Muscle layer of duodenum (tissue), 2 donors: ENCODE measurements around the gene WWP2.
A peak's percentile ranks its signal among the peaks of the same experiment; 100 is the strongest.
"Not testable (repeated sequence)": the region's sequence is repeated elsewhere in the genome, so short reads cannot be mapped to it uniquely, and the experiment has no call there.

Experiments used
- H3K27ac ChIP-seq: one replicate; pipeline ENCODE4 v1.7.0; 2013; ENCODE audit warnings: mild to moderate bottlenecking, low read length
- H3K27me3 ChIP-seq: one replicate; pipeline ENCODE4 v1.7.0; 2013; ENCODE audit warnings: low read depth, mild to moderate bottlenecking, control low read depth, low read length
- H3K36me3 ChIP-seq, 2 donors: one replicate each; pipeline ENCODE4 v1.7.0; 2013; ENCODE audit warnings: low read length in 2 of 2, control low read depth in 1 of 2, mild to moderate bottlenecking in 1 of 2; ENCODE audit not compliant: insufficient read depth in 2 of 2, control insufficient read depth in 1 of 2
- H3K4me1 ChIP-seq, 2 donors: one replicate each; pipeline ENCODE4 v1.7.0; 2013; ENCODE audit warnings: low read length in 2 of 2, mild to moderate bottlenecking in 2 of 2, control low read depth in 1 of 2, moderate library complexity in 1 of 2; ENCODE audit not compliant: insufficient read depth in 2 of 2, control insufficient read depth in 1 of 2
- H3K4me3 ChIP-seq, 2 donors: one replicate each; pipeline ENCODE4 v1.7.0; 2013; ENCODE audit warnings: low read length in 2 of 2, low read depth in 1 of 2, mild to moderate bottlenecking in 1 of 2
- H3K9me3 ChIP-seq, 2 donors: one replicate each; pipeline ENCODE4 v1.7.0; 2013; ENCODE audit warnings: low read length in 2 of 2, control low read depth in 1 of 2, mild to moderate bottlenecking in 1 of 2; ENCODE audit not compliant: control insufficient read depth in 1 of 2
- donor health status: healthy.

WWP2 gene

DNA sequence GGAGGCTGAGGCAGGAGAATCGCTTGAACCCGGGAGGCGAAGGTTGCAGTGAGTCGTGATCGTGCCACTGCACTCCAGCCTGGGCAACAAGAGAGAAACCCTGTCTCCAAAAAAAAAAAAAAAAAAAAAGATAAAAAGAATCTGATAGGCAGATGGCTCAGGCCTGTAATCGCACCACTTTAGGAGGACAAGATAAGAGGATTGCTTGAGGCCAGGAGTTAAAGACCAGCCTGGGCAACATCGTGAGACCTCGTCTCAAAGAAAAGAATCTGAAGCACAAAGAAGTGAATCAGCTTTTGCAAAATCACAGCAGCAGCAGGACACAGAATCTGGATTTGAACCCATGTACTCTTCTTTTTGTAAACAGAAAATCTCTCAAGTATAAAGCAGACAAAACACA lies 15.0 kb upstream of the WWP2 start:
- peaks cover 58 to 89% of the 10 kb centered on the region in 2 donors for H3K36me3 ChIP-seq
- no peaks in the 10 kb centered on the region for H3K9me3 ChIP-seq
- no peaks in the 10 kb centered on the region for H3K4me1 ChIP-seq
- no peak overlapping the region for H3K27ac ChIP-seq
- H3K27me3 ChIP-seq, result no peaks in the 10 kb centered on the region
- H3K4me3 ChIP-seq, result no peak overlapping the region

DNA sequence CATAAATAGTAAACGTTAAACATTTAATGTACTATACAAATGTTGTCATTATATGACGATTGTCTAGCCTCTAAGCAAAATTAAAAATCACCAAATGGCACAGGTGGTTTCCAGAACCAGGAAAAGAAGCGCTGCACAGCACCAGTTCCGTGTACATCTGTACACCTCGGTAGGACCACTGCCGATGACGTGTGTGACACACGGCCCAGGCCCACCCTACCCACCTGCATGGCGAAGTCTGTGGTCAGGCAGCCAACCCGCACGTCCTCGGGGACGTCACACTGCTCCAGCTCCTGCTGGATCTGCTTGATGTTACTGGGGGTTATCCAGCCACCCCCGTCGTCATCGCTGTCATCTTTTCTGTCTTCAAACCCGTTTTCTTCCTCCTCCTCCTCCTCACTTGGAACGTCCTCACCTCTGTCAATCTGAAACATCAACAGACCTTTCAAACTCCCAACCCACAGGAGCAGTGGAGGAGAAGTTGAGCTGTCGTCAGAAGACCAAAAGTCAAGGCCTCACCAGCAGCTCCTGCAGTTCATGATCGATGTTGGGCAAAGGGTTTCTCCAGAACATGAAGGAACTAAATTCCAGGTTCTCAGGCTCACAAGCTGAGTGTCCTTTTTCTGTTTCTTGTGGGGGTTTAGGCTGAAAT lies 13.3 kb upstream of the WWP2 start:
- no peaks in the 10 kb centered on the region for H3K27me3 ChIP-seq
- peaks cover 0 to 10% of the 10 kb centered on the region in 2 donors for H3K4me1 ChIP-seq
- no peak overlapping the region for H3K4me3 ChIP-seq
- peaks cover 46 to 72% of the 10 kb centered on the region in 2 donors for H3K36me3 ChIP-seq
- no peak overlapping the region for H3K27ac ChIP-seq
- H3K9me3 ChIP-seq, result no peaks in the 10 kb centered on the region

DNA sequence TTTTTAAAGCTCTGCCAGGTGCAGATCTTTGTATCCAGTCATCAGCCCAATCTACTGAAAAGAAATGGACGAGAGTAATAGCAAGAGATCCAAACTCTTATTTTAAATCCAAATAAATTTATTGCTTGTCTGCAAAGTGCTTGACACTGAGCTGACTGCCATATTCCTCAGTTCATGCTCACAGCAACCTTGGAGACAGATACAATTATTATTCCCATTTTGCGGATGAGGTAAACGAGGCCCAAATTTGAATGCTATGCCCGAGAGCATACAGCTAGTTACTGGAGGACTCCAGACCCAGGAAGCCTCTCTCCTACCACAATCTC lies 8.0 kb upstream of the WWP2 start:
- H3K4me1 ChIP-seq, result peaks cover 0 to 19% of the 10 kb centered on the region in 2 donors
- peak overlapping the region; percentile 82 for H3K27ac ChIP-seq
- peaks cover 15 to 22% of the 10 kb centered on the region in 2 donors for H3K36me3 ChIP-seq
- H3K27me3 ChIP-seq, result no peaks in the 10 kb centered on the region
- H3K9me3 ChIP-seq, result no peaks in the 10 kb centered on the region
- H3K4me3 ChIP-seq, result peak overlapping the region; percentile 95 to 98

DNA sequence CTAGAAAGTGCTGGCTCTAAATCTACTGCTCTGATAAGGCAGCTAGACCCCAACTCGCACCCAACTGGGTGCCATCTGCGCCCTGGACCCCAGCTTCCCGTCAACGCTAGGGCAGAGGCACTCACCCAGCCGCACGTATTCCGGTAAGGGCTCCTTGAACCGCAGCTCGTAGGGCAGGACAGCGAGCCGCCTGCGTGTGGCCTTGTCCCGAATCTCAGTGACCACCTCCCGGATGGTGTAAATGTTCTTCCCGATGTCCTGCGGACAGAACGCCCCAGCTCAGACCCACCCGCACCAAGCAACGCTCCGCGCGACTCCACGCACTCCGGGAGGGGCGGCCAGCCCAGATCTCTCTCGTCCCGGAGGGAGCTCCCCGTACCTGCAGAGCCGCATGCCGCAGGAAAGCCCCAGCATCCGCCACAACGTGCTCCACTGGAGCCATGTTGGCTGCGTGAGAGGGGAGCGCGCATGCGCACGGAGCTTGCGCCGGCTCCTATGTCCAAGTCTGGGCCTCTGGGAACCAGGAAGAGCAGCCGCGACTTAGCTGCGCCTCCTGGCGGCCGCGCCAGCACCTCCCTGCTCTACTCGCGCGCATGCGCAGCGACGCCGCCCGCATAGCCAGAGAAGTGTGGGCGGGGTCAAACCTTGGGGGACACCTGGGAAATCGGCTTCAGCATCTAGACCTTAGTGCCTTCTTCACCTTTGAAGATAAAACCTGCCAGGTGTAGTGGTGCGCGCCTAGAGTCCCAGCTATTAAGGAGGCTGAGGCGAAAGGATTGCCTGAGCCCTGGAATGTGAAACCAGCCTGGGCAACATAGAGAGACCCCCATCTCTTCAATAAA lies 7.4 kb upstream of the WWP2 start, which contains the start of gene NOB1:
TSS of gene NOB1 (minus strand) at position 458 of the 842 bp plus-strand sequence. CDS start at position 442, 16 bp downstream.
- Histone ChIP-seq H3K27me3 (no peaks in the 10 kb centered on the region), H3K27ac (peak within 1 kb of the TSS; percentile 82), H3K4me1 (peaks cover 0 to 19% of the 10 kb centered on the region in 2 donors), H3K9me3 (no peaks in the 10 kb centered on the region), H3K36me3 (peaks cover 12 to 16% of the 10 kb centered on the region in 2 donors), H3K4me3 (peak within 1 kb of the TSS; percentile 95 to 98)

DNA sequence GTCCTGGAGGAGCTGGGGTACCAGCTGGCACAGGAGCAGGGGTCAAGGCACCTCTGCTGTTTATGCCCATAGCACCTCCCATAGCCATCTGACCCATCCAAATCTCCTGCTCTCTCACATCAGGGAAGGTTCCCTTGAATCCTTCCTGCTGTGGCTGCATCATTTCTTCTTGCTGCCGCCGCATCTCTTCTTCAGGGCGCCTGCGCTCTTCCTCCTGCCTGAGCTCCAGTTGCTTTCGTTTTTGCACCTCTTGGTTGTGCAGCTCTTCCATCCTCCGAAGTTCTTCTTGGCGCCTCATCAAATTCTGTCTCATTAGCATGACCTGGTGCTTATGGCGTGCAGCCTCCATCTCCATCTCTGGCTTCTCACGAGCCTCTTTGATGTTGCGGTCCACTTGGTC lies 5.4 kb upstream of the WWP2 start:
- Histone ChIP-seq H3K27me3 (no peaks in the 10 kb centered on the region), H3K36me3 (peaks cover 4 to 5% of the 10 kb centered on the region in 2 donors), H3K4me3 (no peak overlapping the region), H3K9me3 (no peaks in the 10 kb centered on the region), H3K4me1 (peaks cover 3 to 19% of the 10 kb centered on the region in 2 donors), H3K27ac (no peak overlapping the region)

DNA sequence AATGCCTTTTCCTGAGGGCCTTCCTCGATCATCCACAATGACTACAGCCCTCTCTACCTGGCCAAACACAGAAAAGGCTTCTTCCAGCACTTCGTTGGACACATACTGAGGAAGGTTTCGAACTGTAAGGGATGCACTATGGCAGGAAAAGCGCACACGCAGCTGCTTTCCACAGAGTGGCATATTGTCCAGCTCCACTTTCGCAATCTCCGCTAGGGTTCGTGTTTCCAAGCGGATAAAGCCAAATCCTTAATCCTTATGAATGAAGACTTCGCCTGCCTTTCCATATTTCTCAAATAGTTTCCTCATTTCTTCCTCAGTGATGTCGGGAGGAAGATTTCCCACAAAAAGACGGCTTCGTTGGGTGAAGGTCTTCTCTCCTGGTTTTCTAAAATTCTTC lies 4.8 kb upstream of the WWP2 start:
- peaks cover 4 to 19% of the 10 kb centered on the region in 2 donors for H3K4me1 ChIP-seq

DNA sequence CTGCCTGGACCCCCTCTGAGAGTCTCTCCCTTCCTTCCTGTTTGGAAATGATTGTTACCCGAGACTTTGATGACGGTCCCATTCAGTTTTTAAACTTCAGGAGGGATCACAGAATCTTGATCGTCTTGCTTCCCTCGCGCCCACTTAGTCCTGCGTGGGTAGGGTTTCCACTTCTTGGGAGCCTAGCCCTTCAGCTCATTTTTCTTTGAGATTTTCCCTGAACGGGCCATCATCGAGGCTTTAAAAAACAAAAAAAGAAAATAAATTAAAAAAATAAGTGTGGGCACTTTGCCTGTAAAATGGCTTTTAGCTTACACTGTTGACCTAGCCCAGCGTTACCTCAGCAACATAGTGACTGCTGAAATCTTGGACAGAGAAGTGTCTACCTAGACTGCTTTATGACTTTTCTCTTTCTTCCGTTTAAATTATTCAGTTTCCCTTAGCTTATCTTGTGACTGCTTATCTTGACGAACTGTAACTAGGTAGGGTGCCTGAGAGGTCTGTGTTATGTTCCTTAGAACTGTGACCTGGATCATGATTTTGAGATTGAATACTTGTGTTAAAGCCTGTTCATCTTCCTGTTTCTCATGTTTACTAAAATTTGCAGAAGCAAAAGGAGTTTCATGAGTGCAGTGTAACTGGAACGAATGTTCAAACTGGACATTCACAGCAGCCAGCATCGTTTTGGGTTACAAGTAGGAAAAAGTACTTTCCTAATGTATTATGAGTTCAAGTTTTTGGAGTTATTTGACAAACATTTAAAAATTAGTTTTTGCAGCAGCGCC lies 874 bp downstream of the WWP2 start:
- H3K9me3 ChIP-seq, result no peaks in the 10 kb centered on the region
- H3K27ac ChIP-seq, result peak overlapping the region; percentile 94
- peaks cover 4 to 7% of the 10 kb centered on the region in 2 donors for H3K4me1 ChIP-seq
- no peaks in the 10 kb centered on the region for H3K27me3 ChIP-seq
- peak overlapping the region; percentile 93 to 94 for H3K4me3 ChIP-seq
- H3K36me3 ChIP-seq, result no peaks in the 10 kb centered on the region

More for the DNA sequence above, 4.8 kb upstream of the WWP2 start:
- H3K27me3 ChIP-seq, H3K36me3 ChIP-seq, H3K4me3 ChIP-seq, H3K9me3 ChIP-seq, H3K27ac ChIP-seq: not testable (repeated sequence)

DNA sequence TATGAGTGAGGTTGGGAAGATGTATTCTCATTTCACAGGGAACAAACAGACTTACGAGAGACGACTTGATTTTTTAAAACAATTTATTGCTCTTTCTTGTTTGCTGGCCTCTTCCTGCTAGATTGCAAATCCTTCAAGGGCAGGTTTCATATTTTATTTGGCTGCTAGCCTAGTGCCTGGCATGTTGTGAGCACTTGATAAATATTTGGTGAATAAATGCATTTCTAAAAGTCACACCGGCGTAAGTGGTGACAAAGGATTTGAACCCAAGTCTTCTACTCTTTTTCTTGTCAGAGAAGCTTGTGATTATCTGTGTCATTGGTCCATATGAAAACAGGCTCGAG lies 1.4 kb downstream of the WWP2 start:
- Histone ChIP-seq H3K36me3 (no peaks in the 10 kb centered on the region), H3K27ac (peak overlapping the region; percentile 94), H3K4me1 (peaks cover 4 to 7% of the 10 kb centered on the region in 2 donors), H3K9me3 (no peaks in the 10 kb centered on the region), H3K4me3 (peak overlapping the region; percentile 93 to 94), H3K27me3 (no peaks in the 10 kb centered on the region)

DNA sequence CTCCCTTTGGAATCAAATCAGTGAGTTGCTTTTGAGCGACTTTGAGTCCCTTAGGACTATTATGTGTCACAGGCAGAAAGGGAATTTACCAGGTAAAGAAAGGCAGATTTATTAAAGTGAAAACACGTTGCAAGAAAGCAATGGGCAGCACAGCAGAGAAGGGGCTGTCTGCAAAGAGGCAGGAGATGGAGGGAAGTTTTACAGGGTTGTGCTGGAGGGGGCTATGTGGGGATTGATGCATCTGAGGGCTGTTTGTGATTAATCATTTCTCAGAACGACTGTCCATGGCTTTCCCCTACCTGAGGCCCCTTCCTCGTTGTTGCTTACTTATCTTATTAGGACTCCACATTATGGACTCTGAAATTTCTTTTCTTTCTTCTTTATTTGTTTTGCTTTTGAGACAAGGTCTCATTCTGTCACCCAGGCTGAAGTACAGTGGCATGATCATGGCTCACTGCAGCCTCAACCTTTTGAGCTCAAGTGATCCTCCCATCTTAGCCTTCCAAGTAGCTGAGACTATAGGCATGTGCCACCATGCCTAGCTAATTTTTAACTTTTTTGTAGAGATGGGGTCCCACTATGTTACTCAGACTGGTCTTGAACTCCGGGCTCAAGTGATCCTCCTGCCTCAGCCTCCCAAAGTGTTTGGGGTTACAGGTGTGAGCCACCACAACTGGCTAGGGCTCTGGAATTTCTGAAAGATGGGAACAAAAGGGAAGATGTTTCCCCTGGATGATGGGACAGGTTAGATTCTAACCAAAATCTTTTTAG lies 5.5 kb downstream of the WWP2 start:
- H3K27me3 ChIP-seq, result no peaks in the 10 kb centered on the region
- H3K4me3 ChIP-seq, result no peak overlapping the region
- H3K4me1 ChIP-seq, result peaks cover 0 to 10% of the 10 kb centered on the region in 2 donors
- no peaks in the 10 kb centered on the region for H3K36me3 ChIP-seq
- H3K9me3 ChIP-seq, result no peaks in the 10 kb centered on the region
- no peak overlapping the region for H3K27ac ChIP-seq

DNA sequence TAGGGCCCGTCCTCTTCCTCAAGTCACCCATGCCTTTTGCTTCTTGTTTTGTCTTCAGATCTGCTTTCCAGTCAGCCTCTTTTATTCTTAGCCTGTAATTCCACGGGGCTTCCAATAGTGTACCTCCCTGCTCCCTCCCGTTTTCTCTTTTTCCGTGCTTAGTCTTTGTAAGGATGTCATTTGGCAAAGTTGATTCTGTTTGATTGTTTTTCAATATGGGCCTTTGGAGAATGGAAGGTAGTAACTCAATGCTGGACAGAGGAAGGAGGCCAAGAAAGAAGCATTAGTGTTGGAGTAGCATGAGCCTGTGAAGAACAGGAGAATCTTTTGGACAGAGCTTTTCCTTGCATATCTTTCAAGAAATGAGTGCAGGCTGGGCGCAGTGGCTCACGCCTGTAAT lies 6.5 kb downstream of the WWP2 start:
- no peak overlapping the region for H3K4me3 ChIP-seq
- H3K36me3 ChIP-seq, result no peaks in the 10 kb centered on the region
- peaks cover 0 to 8% of the 10 kb centered on the region in 2 donors for H3K4me1 ChIP-seq
- H3K27ac ChIP-seq, result no peak overlapping the region
- no peaks in the 10 kb centered on the region for H3K27me3 ChIP-seq
- H3K9me3 ChIP-seq, result no peaks in the 10 kb centered on the region
